Cerebellar cortex (tissue), 1 donor: Measurements from ENCODE around the gene PTEN.
"Not testable (repeated sequence)": the region's sequence is repeated elsewhere in the genome, so short reads cannot be mapped to it uniquely, and the experiment has no call there.

Experiments
- DNase-seq: peaks from one replicate; pipeline ENCODE4 v3.0.0-alpha.2; 2015; ENCODE audit warnings: low spot score

The PTEN gene

GRCh38 chr10:87845624-87845998, 17.8 kb upstream of the PTEN start:
- DNase-seq, result no peak

GRCh38 chr10:87846023-87846422, 17.4 kb upstream of the PTEN start:
- DNase-seq, result no peak

- DNase-seq, result not testable (repeated sequence)
Observed at GRCh38 chr10:87846711-87847110, 16.7 kb upstream of the PTEN start.

GRCh38 chr10:87847550-87847949, 15.9 kb upstream of the PTEN start:
- no peak for DNase-seq

- no peak for DNase-seq
Observed at GRCh38 chr10:87849001-87849400, 14.4 kb upstream of the PTEN start.

- DNase-seq, result peak; percentile 93
Observed at GRCh38 chr10:87850742-87851205, 12.7 kb upstream of the PTEN start.

- no peak for DNase-seq
Observed at GRCh38 chr10:87852089-87852488, 11.3 kb upstream of the PTEN start.

GRCh38 chr10:87855247-87855646, 8.2 kb upstream of the PTEN start:
- not testable (repeated sequence) for DNase-seq

- not testable (repeated sequence) for DNase-seq
Observed at GRCh38 chr10:87855665-87856064, 7.8 kb upstream of the PTEN start.

- DNase-seq, result peak; percentile 77
Observed at GRCh38 chr10:87860156-87860795, 3.1 kb upstream of the PTEN start.

- peak; percentile 22 for DNase-seq
Observed at GRCh38 chr10:87860816-87861403, 2.5 kb upstream of the PTEN start.

- DNase-seq, result peak; percentile 83
Observed at GRCh38 chr10:87861566-87861952, 1.9 kb upstream of the PTEN start.

GRCh38 chr10:87861953-87862678, 1.3 kb upstream of the PTEN start:
- DNase-seq, result peak; percentile 96

- peak; percentile 70 for DNase-seq
Observed at GRCh38 chr10:87862679-87863052, 759 bp upstream of the PTEN start.

- DNase-seq, result peak; percentile 58
Observed at GRCh38 chr10:87863951-87864495, 598 bp downstream of the PTEN start.

GRCh38 chr10:87864496-87865059, 1.2 kb downstream of the PTEN start:
- no peak for DNase-seq

- DNase-seq, result no peak
Observed at GRCh38 chr10:87865241-87865881, 1.9 kb downstream of the PTEN start.

GRCh38 chr10:87866412-87866974, 3.1 kb downstream of the PTEN start:
- no peak for DNase-seq

GRCh38 chr10:87867453-87867852, 4.0 kb downstream of the PTEN start:
- no peak for DNase-seq

GRCh38 chr10:87868277-87868676, 4.9 kb downstream of the PTEN start:
- no peak for DNase-seq

- not testable (repeated sequence) for DNase-seq
Observed at GRCh38 chr10:87869139-87869538, 5.7 kb downstream of the PTEN start.
